Measurements from ENCODE around the gene EEF1AKMT1.

The EEF1AKMT1 gene

DNA sequence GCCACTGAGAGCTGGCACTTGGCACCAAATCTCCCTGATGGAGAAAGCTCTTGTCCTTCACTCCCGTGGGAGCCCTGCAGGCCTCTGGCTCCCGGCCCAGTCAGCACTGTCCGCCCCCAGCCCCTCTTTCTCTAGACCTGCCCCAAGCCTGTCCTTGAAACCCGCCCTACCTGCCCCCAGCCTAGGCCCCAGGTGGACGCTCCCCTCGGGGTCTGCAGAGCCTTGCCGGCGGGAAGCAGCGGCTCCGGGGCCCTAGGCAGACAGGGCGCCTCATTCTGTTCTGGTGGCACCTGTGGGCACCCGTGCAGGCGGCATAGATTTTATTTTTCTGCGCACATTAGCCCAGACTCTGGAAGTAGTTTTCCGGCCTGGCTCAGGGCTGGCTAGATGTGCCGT lies 52.7 kb downstream of the EEF1AKMT1 start:
- FAIRE-seq (no peak), DNase-seq (ENCODE audit: insufficient read length, low spot score) (no peak)

DNA sequence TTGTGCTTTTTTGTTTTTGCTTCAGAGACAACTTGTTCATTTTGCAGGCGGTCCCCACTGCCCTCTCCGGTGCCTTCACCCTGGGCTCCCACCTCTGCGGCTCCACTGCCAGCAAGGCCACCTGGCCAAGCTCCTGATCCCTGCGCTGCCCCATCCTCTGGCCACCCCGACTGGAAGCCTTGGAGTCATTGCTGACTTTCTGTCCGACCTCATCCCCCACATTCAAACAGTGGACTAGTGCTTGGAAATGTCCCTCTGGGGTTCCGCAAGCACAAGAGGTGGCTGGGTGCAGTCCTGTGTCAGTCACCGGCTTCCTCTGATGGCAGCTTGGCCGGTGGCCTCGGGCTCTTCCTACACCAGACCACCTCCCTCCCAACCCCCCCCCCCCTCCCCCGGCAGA lies 53.3 kb downstream of the EEF1AKMT1 start:
- FAIRE-seq (no peak), DNase-seq (ENCODE audit: insufficient read length, low spot score) (no peak)

DNA sequence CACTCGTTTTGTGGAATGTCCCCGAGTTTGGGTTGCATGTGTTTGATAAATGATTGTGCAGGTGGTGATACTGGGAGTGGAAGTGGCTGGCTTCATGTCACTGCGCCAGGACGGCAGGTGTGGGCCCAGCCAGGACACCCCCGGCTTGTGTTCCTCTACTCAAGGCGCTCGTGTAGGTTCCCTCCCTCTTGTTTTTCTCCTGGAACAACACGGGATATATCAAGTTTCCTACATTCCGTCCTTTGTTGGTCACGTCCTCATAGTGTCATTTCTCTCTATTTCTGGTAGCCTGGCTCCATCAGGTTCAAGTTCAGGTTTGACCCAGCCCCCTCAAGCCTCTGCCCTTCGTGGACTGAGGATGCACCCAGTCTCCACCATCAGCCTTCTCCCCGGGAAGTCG lies 54.0 kb downstream of the EEF1AKMT1 start:
- FAIRE-seq: no peak

DNA sequence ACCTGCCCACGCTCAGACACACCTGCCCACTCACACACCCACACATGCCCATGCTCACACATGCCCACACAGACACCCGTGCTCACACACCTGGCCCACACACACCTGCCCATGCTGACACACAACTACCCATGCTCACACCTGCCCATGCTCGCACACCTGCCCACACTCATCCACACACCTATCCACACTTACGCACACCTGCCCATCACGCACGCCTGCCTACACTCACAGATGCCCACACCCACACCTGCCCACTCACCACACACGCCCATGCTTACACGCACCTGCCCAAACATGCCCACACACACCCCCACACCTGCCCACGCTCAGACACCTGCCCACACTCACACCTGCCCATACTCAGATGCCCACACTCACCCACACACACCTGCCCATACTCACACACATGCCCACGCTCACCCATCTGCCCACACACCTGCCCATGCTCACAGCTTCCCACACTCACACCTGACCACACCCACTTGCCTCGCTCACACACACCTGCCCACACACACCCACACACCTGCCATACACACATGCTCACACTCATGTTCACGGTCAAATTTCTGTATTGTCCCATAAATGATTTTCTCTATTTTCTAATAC lies 54.7 kb downstream of the EEF1AKMT1 start:
- no peak for FAIRE-seq
- DNase-seq (ENCODE audit: insufficient read length, low spot score): no peak

More for the DNA sequence above, 54.0 kb downstream of the EEF1AKMT1 start:
- no peak for DNase-seq (ENCODE audit: insufficient read length, low spot score)

DNA sequence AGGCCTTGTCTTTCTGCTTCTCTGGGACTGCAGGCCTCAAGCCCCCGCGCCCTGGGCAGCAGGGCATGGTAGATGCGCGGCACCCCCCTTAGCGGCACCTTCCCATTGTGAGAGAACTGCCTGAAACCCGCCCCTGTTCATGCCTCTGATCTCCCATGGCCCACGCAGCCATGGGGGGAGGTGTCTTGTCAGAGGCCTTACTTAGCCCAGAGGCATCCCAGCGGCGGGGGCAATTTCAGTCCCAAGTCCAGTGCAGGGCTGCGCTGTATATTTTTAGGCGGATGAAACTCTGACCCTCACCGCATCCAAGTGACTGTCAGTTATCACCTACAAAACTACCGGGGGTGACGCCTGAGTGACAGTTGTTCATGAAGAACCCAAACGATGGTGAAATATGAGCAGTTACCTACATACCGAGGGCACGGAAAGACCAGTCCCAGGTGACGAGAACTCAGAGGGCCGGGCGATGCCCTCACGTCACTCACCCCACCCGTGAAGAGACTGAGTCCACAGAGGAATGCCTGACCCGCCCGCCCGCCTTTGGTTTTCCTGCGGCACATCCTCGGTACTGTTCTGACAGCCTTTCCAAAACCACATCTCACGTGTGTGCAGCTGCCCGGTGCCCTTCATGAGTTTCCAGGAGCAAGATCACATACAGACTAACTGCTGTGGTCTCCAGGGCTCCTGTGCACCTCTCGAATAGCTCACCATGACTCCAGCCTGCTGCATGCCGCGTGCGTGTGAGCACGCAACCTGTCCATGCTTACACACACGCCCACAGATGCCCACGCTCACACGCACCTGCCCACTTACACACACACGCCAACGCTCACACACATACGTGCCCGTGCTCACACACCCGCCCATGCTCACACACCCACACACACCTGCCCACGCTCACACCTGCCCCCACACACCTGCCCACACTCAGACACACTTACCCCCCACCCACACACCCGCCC lies 55.9 kb downstream of the EEF1AKMT1 start:
- no peak for FAIRE-seq
- DNase-seq (ENCODE audit: insufficient read length, low spot score): no peak

DNA sequence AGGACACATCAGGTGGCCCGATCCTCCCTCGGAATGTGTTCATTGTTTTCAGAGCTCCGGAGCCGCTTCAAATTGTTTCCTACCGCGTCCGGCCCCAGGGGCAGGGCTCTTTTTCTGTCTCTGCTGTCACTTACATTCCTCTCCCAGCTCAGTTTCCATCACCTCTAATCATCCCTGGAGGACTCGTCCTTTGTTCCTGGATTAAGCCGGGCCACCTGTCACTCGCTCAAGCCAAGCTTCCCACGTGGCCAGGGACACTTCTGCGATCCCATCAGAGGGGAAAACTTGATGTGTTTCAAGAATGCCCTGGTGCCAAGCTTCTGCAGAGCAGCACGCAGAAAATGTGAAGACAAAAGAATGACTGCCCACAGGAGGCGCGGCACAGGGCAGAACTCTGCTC lies 56.8 kb downstream of the EEF1AKMT1 start:
- FAIRE-seq: no peak
- DNase-seq (ENCODE audit: insufficient read length, low spot score): no peak

DNA sequence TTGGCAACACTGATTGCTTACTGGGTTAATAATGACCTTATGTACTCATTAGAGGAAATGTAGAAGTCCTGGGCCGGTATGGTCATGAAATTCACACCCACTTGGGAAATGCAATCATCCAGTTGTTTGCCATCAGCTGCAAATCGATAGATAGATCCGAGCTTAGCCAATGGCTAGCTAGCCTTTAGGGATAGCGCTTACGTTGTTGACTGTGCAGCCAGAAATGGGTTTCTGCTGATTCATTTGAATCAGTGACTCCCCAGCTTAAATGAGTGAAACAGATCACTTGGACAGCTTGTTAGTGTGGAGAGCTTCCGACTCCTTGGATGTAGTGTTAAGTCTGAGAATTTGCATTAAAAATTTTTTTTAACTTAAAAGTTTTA lies 58.4 kb downstream of the EEF1AKMT1 start:
- DNase-seq (ENCODE audit: insufficient read length, low spot score): no peak
- FAIRE-seq: no peak

DNA sequence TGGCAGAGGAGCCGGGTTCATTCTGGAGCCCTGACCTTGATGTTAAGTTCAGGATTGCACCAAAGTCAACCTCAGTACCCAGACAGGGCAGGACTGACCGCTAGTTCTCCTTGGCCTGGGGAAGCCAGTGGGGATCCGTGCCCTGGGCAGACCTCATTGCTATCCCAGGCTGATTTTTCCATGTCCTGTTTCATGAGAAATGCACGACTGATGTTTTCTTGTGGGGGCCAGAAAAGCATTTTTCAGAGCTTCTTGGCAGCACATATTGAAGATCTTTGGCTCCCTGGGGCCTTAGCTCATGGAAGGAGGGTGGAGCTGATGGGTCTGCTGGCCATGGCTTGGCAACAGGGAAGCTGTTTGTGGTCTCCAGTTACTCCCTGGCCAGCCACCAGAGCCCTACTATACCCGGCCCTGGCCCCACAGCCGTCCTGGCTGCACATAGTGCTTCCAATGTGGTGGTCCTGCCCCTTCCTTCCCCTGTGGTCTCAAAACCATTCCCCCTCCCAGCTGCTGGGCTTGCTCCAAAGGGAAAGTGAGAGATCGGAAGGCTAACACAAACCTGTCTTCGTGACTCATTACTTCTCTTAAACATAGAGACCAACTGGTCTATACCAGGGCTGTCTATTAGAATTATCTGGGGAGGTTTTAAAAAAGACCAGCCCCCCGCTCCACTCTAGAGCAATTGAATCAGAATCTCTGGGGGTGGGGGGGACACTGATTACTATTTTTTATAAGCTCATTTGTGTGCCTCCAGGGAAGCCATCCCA lies 59.0 kb downstream of the EEF1AKMT1 start:
- FAIRE-seq: no peak
- DNase-seq (ENCODE audit: insufficient read length, low spot score): no peak

DNA sequence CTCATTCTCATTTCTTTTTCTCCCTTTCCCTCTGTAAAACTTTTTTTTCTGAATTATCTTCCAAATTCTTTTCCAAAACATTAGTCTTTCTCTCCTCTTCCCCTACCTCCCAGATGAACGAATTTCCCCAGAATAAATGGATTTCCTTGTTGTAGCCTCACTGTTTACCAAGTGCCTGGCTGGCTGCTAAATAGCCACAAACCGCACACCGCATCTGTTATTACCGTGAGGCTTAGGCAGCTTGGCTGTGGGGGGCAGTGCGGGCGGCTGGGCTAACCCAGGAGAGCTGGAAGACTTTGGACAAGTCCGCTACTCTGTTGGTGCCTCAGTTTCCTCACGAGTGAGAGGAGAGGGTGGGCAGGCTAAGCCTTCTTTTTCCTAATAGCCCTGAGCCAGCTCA lies 59.6 kb downstream of the EEF1AKMT1 start:
- no peak for FAIRE-seq
- DNase-seq (ENCODE audit: insufficient read length, low spot score): no peak

DNA sequence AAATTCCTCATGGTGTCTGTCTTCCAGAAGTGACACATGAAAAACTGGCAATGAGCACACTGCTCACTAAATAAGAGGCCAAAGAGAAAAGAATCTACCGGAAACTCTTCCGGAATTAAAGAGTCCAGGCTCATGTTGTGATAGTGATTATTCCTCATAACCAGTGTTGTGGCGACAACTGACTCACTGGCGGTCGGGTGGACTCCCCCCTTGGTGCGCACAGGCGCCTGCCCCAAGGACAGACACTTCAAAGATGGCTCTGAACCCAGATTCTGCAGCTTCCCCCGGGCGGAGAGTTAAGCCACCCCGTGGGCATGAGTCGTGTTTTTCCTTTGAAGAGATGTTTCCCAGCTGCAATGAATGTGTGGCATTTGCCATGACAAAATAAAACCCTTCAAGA lies 60.0 kb downstream of the EEF1AKMT1 start:
- no peak for FAIRE-seq
- no peak for DNase-seq (ENCODE audit: insufficient read length, low spot score)

DNA sequence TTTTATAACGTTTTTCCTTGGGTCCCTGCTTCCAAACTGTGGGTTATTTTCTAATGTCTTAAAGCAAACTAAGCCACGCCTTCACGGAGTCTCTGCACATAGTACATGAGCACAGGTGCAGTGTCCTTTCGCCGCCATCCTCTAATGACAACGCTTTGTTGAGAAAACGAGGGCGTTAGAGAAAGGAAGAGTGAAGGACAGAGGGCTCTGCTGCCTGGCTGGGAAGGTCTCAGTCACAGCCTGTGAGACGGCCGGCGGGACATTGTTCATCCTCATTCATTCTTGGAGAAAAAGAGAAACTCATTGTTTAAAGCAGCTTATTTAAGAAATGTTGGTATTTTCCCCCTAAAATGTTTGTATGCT lies 60.8 kb downstream of the EEF1AKMT1 start:
- DNase-seq (ENCODE audit: insufficient read length, low spot score) (no peak), FAIRE-seq (no peak)

DNA sequence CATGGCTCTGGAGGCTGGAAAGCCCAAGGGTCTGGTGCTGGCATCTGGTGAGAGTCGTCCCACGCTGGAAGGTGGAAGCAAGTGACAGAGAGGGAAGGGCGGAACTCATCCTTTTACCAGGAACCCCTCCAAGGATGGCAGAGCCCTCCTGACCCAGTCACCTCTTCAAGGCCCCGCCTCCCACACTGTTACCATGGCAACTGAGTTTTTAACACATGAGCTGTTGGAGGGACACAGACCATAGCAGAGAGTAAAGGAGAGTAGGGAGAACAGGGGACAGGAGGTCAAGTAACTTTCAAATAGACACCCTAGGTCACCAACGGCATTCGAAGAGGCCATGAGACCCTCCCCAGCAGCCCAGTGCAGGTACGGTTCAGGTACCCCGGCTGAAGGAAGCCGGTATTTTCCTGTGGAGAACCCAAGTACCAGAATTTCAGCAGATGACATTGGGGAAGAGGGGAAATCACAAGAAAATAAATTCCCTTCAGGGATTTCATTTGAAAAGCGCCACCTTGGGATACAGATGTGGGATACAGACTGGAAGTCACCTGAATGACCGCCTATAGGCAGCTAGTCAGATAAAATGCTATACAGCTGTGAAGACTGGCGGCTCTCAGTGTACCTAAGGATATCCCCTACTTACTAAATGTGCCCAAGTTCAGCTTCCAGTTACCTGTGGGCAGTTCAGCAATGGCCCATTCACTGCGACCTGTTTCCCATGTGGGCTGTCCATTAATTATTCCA lies 62.3 kb downstream of the EEF1AKMT1 start:
- FAIRE-seq: no peak

DNA sequence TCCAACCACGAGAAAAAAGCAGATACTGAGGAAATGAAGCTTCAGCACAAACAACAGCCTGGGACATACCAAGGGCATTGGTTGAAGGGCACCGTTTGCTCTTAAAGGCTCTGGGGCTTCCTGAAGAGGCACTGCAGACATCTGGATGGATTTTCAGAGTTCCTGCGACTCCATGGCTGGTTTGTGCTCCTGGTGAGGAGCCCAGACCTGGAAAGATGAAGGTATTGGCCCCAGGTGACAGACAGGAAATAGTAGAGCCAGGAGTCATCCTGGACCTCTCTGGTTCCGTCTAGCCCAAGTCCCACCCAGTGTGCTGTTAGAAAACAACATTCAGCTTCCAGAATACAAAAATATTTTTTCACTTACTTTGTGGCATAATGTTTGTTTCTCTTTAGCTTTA lies 64.0 kb downstream of the EEF1AKMT1 start:
- no peak for FAIRE-seq
- no peak for DNase-seq (ENCODE audit: insufficient read length, low spot score)

More for the DNA sequence above, 62.3 kb downstream of the EEF1AKMT1 start:
- no peak for DNase-seq (ENCODE audit: insufficient read length, low spot score)

DNA sequence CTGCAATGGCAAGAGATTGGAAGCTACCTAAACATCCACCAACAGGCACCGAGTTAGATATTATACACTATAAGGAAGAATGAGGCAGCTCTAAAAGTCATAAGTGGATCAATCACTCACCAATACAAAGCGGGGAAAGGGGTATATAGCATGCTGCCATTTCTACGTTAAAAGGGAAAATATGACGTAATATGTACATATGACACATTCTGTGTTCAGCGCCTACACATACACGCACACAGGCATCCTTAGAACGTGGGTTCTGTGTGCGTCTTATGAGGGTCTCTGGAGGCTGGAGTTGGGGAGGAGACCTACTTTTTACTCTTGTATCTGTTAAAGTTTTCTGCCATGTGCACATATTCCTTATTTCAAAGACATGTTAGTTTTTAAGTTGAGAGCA lies 64.4 kb downstream of the EEF1AKMT1 start:
- FAIRE-seq: no peak
- no peak for DNase-seq (ENCODE audit: insufficient read length, low spot score)

DNA sequence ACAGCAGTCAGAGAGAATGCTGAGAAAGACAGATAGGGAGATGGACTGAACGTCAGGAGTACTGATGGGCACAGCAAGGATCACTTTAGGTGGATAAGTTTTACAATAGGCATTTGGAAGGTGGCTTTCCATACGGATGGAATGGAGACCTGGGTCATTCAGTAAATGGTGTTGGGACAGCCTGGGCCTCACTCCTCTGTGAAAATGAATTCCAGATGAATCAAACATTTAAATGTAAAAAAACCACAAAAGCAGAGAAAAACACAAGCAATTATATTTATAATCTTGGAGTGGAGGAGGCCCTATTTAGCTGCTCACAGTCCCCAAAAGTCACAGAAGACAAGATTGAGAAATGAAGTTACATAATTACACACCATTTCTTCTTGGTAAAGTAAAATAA lies 65.5 kb downstream of the EEF1AKMT1 start:
- no peak for FAIRE-seq
- no peak for DNase-seq (ENCODE audit: insufficient read length, low spot score)

DNA sequence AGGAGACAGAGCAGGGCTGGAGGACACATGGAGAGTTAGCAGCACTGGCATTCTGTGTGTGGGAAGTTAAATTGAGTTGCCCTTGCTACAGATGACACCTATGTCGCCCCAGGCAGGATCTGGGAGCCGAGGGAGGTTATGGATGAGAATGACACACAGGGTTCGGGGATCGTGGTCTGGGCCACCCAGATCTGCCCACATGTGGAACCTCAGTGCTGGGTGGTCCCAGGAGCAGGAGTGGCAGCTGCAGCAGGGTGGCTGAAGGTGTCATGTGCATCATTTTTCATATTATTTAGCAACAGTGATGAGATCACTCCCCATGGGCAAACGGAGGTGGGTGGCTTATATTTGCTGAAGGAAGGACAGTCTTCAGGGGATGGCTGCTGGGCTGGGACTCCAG lies 67.1 kb downstream of the EEF1AKMT1 start:
- FAIRE-seq (no peak), DNase-seq (ENCODE audit: insufficient read length, low spot score) (no peak)

DNA sequence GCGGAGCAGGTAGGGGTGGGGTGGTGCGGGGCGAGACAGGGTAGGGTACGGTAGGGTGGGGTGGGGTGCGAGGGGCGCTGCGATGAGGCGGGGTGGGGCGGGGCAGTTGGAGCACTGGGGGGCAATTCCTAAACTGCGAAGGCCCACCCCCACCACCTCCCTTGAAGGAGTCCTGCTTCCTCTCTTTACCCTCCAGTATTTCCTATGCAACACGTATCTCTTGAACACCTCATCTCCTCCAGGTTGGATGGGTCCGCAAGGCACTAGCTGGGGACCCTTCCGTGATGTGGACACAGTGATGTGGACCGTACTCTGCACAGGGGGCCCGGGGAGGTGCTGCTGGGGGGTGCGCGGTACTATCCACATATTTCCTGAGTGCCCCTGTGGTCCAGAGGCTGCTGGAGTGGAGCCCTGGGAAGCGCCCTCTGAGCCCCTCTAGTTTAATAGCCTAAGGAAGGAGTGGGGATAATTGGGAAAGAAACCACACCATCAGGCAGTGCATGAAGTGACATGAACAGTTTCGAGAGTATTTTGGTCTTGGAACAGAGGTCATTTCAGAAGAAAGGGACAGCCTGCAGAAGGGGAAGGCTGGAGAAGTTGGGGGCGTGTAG lies 69.2 kb downstream of the EEF1AKMT1 start:
- no peak for FAIRE-seq

DNA sequence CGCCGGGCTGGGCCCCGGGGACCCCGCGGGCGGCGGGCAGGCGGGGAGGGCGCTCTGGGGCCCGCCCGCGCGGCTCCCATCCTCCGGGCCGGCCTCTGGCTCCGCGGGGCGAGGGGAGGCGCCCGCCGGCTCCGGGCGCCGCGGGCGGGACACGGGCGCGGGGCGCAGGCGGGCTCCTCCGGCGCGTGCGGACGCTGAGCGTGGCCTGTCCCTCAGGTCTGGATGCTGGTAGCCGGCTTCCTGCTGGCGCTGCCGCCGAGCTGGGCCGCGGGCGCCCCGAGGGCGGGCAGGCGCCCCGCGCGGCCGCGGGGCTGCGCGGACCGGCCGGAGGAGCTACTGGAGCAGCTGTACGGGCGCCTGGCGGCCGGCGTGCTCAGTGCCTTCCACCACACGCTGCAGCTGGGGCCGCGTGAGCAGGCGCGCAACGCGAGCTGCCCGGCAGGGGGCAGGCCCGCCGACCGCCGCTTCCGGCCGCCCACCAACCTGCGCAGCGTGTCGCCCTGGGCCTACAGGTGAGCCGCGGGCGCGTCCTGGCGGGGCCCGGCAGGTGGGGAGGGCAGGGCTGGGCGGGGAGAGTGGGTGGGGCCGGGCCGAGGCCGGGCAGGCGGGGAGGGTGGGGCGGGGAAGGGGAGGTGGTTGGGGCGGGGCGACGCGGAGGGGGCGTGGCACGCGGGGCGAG lies 69.8 kb downstream of the EEF1AKMT1 start:
- peak; percentile 70 for DNase-seq (ENCODE audit: insufficient read length, low spot score)
- no peak for FAIRE-seq

More for the DNA sequence above, 69.2 kb downstream of the EEF1AKMT1 start:
- DNase-seq (ENCODE audit: insufficient read length, low spot score): no peak

DNA sequence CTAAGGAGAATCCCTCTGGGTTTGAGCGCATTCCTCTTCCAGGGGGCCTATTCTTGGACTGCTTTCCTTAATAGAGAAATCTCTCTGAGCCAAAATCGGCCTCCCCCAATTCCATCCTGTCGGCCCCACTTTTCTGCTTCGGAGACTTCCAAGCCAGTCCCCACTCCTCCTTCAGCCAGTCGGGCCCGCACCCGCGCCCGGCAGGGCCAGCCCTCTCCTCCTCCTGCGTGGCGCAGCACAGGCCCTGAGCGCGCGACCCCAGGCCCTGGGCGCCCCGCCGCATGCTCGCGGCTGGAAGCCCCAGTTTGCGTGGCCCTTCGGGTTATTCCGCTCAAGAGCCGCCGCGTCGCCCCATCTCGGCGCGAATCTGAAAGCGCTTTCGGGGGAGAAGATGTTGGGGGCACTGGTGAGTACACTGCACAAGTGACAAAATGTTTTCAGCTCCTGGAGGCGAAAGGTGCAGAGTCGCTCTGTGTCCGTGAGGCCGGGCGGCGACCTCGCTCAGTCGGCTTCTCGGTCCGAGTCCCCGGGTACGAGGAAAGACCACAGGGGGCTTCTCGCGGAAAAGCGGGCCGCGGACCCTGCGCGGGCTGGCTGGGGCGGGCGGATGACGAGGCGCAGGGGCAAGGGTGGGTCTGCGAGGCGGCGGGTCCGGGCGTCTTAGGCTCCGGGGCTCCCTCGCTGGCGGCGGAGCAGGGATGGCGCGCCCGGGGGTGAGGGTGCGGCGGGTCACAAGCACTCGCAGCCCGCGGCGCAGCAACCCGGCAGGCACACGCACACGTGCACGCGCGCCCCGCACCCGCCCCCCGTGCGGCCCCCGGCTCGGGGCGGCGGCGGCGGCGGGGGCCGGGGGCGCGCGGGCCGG lies 70.6 kb downstream of the EEF1AKMT1 start, which contains the start of gene IL17D:
Gene IL17D (plus strand): TSS at position 785 of the 865 bp plus-strand sequence. CDS start 303 bp downstream, outside the sequence.
- DNase-seq (ENCODE audit: insufficient read length, low spot score): no peak
- FAIRE-seq: no peak

Measured in HTR-8/SVneo (cell line).